GM12891 (cell line): ENCODE measurements around the gene ATF5.

Experiments
- PAX5 ChIP-seq: IDR thresholded peaks from 2 replicates; pipeline ENCODE4 v1.6.1; 2011; ENCODE audit warnings: low read length, moderate library complexity, mild to moderate bottlenecking; ENCODE audit not compliant: insufficient read depth, severe bottlenecking
- POLR2A ChIP-seq: IDR thresholded peaks from 2 replicates; pipeline ENCODE4 v1.6.1; 2011; ENCODE audit warnings: low read depth, low read length, control low read depth
- POLR2AphosphoS5 ChIP-seq: IDR thresholded peaks from 2 replicates; pipeline ENCODE4 v1.6.1; 2011; ENCODE audit warnings: low read depth, low read length, control low read depth
- POU2F2 ChIP-seq: IDR thresholded peaks from 2 replicates; pipeline ENCODE4 v1.6.1; 2011; ENCODE audit warnings: low read depth, mild to moderate bottlenecking, control low read depth, low read length, moderate library complexity
- SPI1 ChIP-seq: IDR thresholded peaks from 2 replicates; pipeline ENCODE4 v1.6.1; 2011; ENCODE audit warnings: low read depth, low read length, control low read depth
- TAF1 ChIP-seq: IDR thresholded peaks from 2 replicates; pipeline ENCODE4 v1.6.1; 2011; ENCODE audit warnings: low read depth, low read length, control low read depth

DNA sequence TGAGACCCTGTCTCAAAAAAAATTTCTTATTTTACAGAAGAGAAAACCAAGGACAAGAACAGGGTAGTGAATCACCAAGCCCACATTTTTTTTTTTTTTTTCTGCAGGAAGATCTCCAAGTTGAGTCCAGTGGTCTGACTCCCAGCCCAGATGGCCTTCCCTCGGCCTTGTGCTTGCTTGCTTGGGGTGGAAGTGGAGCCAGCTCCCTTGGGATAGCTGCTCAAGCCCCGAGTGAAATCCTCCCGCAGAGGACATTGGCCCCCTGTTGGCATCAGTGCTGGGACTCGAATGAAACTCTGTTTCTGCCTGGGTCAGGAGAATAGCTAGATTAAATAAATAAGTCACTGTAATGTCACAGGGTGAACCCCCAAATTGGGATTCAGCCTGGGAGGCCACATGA, 9.7 kb downstream of the ATF5 start:
- TF ChIP-seq POLR2A (no peak), POLR2AphosphoS5 (no peak), SPI1 (no peak), POU2F2 (no peak), TAF1 (no peak), PAX5 (no peak)
